ENCODE data around the gene RBM45. TPM values are rescaled to one million over a fixed set of nuclear protein-coding genes. Genes with fewer than 3 reads are reported as not detected.
A peak's percentile ranks its signal among the peaks of the same experiment; 100 is the strongest.

The RBM45 gene
- 17.2 TPM for polyA plus RNA-seq
- long read RNA-seq, donor 1, result 0 reads
- long read RNA-seq, donor 2, partial matches to known transcripts, result 0 of 4 reads
- long read RNA-seq, donor 2, other reads (novel, unspliced or antisense), result 0 of 4 reads
- long read RNA-seq, donor 3, result 0 reads
- long read RNA-seq, donor 4, result 0 reads
- long read RNA-seq, donor 5, partial matches to known transcripts, result 0 of 1 reads
- long read RNA-seq, donor 5, other reads (novel, unspliced or antisense), result 0 of 1 reads
- long read RNA-seq, donor 6, partial matches to known transcripts, result 0 of 3 reads
- long read RNA-seq, donor 6, other reads (novel, unspliced or antisense), result 0 of 3 reads
- long read RNA-seq, donor 7, partial matches to known transcripts, result 0 of 1 reads
- long read RNA-seq, donor 7, other reads (novel, unspliced or antisense), result 0 of 1 reads
- long read RNA-seq, donor 8, partial matches to known transcripts, result 0 of 4 reads
- long read RNA-seq, donor 8, other reads (novel, unspliced or antisense), result 0 of 4 reads
- long read RNA-seq, donor 9, partial matches to known transcripts, result 0 of 2 reads
- long read RNA-seq, donor 9, other reads (novel, unspliced or antisense), result 0 of 2 reads
- long read RNA-seq, donor 10, partial matches to known transcripts, result 0 of 3 reads
- long read RNA-seq, donor 10, other reads (novel, unspliced or antisense), result 0 of 3 reads
- long read RNA-seq, donor 11, partial matches to known transcripts, result 0 of 2 reads
- long read RNA-seq, donor 11, other reads (novel, unspliced or antisense), result 0 of 2 reads

- Histone ChIP-seq H3K27me3 (ENCODE audit: control insufficient read depth, insufficient read depth, low read length) (no peaks in the 10 kb centered on the region), H3K27ac (ENCODE audit: low read length) (peak within 1 kb of the TSS; percentile 73), H3K4me1 (ENCODE audit: control insufficient read depth, insufficient read depth, low read length) (peaks cover 5% of the 10 kb centered on the region), H3K36me3 (ENCODE audit: control insufficient read depth, insufficient read depth, low read length) (peaks cover 3% of the 10 kb centered on the region), H3K4me3 (ENCODE audit: low read length) (peak within 1 kb of the TSS; percentile 89), H3K9me3 (ENCODE audit: control insufficient read depth, low read depth, low read length) (no peaks in the 10 kb centered on the region)
- no CpG with 5 or more reads among the region's 60 CpGs for WGBS (ENCODE audit: insufficient coverage, low lambda C conversion rate)
- peak; percentile 90 to 93 for DNase-seq
Observed at GRCh38 chr2:178112202-178113152, at the start of gene RBM45. TSS of gene RBM45 (plus strand) at chr2:178112437. CDS start at chr2:178112547, 110 bp downstream.

DNA sequence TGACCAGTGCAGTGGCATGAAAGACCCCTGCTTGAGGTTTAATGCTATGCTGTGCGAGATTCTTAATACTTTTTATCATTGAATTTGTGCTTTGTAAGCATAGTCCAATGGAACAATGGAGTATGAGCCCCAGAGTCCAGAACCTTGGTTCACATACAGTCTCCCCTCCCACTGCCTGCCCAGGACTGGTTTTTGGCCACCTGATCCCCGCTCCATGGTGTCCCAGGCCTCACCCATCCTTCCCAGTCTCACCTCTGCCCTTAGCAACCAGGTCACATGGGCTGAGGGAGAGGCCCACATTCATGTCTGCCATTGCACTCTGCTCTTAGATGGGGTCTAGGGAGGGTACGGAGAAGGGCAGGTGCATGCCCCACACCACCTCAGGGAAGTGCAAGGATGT is 45.9 kb upstream of the RBM45 start:
- Histone ChIP-seq H3K36me3 (ENCODE audit: control insufficient read depth, insufficient read depth, low read length) (no peaks in the 10 kb centered on the region), H3K27ac (ENCODE audit: low read length) (no peak overlapping the region), H3K4me1 (ENCODE audit: control insufficient read depth, insufficient read depth, low read length) (peaks cover 4% of the 10 kb centered on the region), H3K4me3 (ENCODE audit: low read length) (no peak overlapping the region), H3K27me3 (ENCODE audit: control insufficient read depth, insufficient read depth, low read length) (peaks cover under 1% of the 10 kb centered on the region), H3K9me3 (ENCODE audit: control insufficient read depth, low read depth, low read length) (no peaks in the 10 kb centered on the region)
- no peak for DNase-seq
- no CpG with 5 or more reads among the region's 3 CpGs for WGBS (ENCODE audit: insufficient coverage, low lambda C conversion rate)

DNA sequence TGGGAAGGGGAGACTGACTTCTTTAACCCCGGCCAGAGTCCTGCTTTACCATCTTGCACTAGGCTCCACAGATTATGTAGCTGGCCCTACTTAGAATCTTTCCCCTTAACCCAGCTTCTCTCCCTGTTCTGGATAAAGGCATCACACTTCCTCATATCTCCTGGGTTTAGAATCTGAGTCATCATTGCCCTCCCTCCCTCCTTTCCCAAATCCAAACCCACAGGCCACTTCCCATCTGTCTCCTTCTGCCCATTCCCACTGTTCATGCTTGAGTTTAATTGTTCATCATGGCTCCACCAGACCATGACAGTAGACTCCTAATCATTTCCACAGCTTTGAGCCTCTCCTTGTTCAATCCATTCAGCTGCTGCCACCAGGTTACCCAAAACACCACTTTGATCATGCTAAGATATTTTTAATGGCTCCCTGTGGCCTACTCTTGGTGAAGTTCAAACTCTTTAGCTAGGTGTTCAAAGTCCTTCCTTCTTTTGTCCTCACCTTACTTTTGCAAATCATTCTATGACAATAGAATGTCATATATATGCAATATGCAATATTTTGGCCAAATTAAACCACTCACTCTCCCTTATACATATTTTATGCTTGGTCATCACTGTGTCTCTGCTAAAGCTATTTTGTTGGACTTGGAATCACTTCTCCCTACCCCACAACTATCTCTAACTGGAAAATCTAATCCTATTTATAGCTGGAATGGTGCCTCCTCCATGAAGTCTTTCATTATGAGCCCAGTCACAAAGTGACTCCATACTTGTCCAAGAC is 45.2 kb upstream of the RBM45 start:
- DNase-seq, result no peak
- Histone ChIP-seq H3K4me1 (ENCODE audit: control insufficient read depth, insufficient read depth, low read length) (peaks cover 12% of the 10 kb centered on the region), H3K9me3 (ENCODE audit: control insufficient read depth, low read depth, low read length) (no peaks in the 10 kb centered on the region), H3K4me3 (ENCODE audit: low read length) (no peak overlapping the region), H3K36me3 (ENCODE audit: control insufficient read depth, insufficient read depth, low read length) (no peaks in the 10 kb centered on the region), H3K27me3 (ENCODE audit: control insufficient read depth, insufficient read depth, low read length) (peaks cover 3% of the 10 kb centered on the region), H3K27ac (ENCODE audit: low read length) (no peak overlapping the region)
- WGBS (ENCODE audit: insufficient coverage, low lambda C conversion rate), result no CpG with 5 or more reads among the region's 1 CpG

GRCh38 chr2:178068823-178069454 is 43.3 kb upstream of the RBM45 start:
- no peak for DNase-seq
- no peaks in the 10 kb centered on the region for H3K36me3 ChIP-seq (ENCODE audit: control insufficient read depth, insufficient read depth, low read length)
- no peak overlapping the region for H3K4me3 ChIP-seq (ENCODE audit: low read length)
- H3K27me3 ChIP-seq (ENCODE audit: control insufficient read depth, insufficient read depth, low read length), result peaks cover 3% of the 10 kb centered on the region
- peaks cover 17% of the 10 kb centered on the region for H3K4me1 ChIP-seq (ENCODE audit: control insufficient read depth, insufficient read depth, low read length)
- H3K27ac ChIP-seq (ENCODE audit: low read length), result peak overlapping the region; percentile 22
- WGBS (ENCODE audit: insufficient coverage, low lambda C conversion rate), result no CpG with 5 or more reads among the region's 1 CpG
- no peaks in the 10 kb centered on the region for H3K9me3 ChIP-seq (ENCODE audit: control insufficient read depth, low read depth, low read length)

- peaks cover 3% of the 10 kb centered on the region for H3K27me3 ChIP-seq (ENCODE audit: control insufficient read depth, insufficient read depth, low read length)
Observed at GRCh38 chr2:178069551-178069950, 42.7 kb upstream of the RBM45 start.

DNA sequence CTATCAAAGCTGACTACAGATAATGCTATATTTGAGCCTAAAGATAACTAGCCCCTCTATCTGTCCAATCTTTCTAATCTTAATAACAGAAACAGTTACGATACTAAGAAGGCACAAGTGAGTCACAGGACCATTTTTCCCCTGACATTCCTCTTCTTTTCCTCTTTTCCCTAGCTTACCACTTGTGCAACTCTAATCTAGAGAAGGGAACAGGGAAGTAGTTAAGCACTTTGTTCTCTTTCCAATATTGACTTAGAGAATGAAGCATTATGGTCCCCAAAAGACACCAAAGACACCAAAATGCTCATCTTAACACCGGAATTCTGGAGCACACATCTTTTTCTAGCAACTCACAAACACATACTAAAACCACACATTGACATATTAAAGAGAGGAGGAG is 41.4 kb upstream of the RBM45 start:
- no CpG with 5 or more reads among the region's 2 CpGs for WGBS (ENCODE audit: insufficient coverage, low lambda C conversion rate)
- Histone ChIP-seq H3K4me1 (ENCODE audit: control insufficient read depth, insufficient read depth, low read length) (peaks cover 29% of the 10 kb centered on the region), H3K27ac (ENCODE audit: low read length) (peak overlapping the region; percentile 9), H3K36me3 (ENCODE audit: control insufficient read depth, insufficient read depth, low read length) (no peaks in the 10 kb centered on the region), H3K9me3 (ENCODE audit: control insufficient read depth, low read depth, low read length) (no peaks in the 10 kb centered on the region), H3K27me3 (ENCODE audit: control insufficient read depth, insufficient read depth, low read length) (peaks cover 3% of the 10 kb centered on the region), H3K4me3 (ENCODE audit: low read length) (no peak overlapping the region)
- DNase-seq, result peak in 1 of 2 donors; percentile 54

More at GRCh38 chr2:178069551-178069950, 42.7 kb upstream of the RBM45 start:
- H3K27ac ChIP-seq (ENCODE audit: low read length), result peak overlapping the region; percentile 22
- WGBS (ENCODE audit: insufficient coverage, low lambda C conversion rate), result 57% methylated on average over 1 of the region's 1 CpG
- no peaks in the 10 kb centered on the region for H3K36me3 ChIP-seq (ENCODE audit: control insufficient read depth, insufficient read depth, low read length)
- DNase-seq, result peak in 1 of 2 donors; percentile 33
- H3K9me3 ChIP-seq (ENCODE audit: control insufficient read depth, low read depth, low read length), result no peaks in the 10 kb centered on the region
- peaks cover 22% of the 10 kb centered on the region for H3K4me1 ChIP-seq (ENCODE audit: control insufficient read depth, insufficient read depth, low read length)
- H3K4me3 ChIP-seq (ENCODE audit: low read length), result no peak overlapping the region

DNA sequence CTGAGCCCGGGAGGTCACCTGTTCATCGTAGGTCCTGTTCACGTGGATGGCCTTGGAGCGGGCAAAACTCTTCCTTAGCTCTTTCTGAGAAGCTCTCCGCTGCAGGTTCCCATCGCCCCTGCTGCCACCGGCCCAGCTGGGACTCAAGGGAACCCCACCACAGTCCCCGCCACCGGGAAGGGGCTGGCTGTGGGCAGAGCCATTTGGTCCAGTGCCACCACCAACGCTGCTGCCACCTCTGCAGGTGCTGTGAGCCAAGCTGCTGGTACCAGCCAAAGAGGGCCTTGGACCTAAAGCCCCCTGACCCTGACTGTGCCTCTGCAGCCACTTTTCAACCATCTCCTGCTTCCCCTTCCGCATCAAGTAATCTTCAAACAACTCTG is 40.2 kb upstream of the RBM45 start:
- Histone ChIP-seq H3K4me1 (ENCODE audit: control insufficient read depth, insufficient read depth, low read length) (peaks cover 29% of the 10 kb centered on the region), H3K9me3 (ENCODE audit: control insufficient read depth, low read depth, low read length) (no peaks in the 10 kb centered on the region), H3K27ac (ENCODE audit: low read length) (peak overlapping the region; percentile 95), H3K27me3 (ENCODE audit: control insufficient read depth, insufficient read depth, low read length) (peaks cover 3% of the 10 kb centered on the region), H3K4me3 (ENCODE audit: low read length) (peak overlapping the region; percentile 69), H3K36me3 (ENCODE audit: control insufficient read depth, insufficient read depth, low read length) (no peaks in the 10 kb centered on the region)
- DNase-seq, result no peak
- no CpG with 5 or more reads among the region's 11 CpGs for WGBS (ENCODE audit: insufficient coverage, low lambda C conversion rate)

DNA sequence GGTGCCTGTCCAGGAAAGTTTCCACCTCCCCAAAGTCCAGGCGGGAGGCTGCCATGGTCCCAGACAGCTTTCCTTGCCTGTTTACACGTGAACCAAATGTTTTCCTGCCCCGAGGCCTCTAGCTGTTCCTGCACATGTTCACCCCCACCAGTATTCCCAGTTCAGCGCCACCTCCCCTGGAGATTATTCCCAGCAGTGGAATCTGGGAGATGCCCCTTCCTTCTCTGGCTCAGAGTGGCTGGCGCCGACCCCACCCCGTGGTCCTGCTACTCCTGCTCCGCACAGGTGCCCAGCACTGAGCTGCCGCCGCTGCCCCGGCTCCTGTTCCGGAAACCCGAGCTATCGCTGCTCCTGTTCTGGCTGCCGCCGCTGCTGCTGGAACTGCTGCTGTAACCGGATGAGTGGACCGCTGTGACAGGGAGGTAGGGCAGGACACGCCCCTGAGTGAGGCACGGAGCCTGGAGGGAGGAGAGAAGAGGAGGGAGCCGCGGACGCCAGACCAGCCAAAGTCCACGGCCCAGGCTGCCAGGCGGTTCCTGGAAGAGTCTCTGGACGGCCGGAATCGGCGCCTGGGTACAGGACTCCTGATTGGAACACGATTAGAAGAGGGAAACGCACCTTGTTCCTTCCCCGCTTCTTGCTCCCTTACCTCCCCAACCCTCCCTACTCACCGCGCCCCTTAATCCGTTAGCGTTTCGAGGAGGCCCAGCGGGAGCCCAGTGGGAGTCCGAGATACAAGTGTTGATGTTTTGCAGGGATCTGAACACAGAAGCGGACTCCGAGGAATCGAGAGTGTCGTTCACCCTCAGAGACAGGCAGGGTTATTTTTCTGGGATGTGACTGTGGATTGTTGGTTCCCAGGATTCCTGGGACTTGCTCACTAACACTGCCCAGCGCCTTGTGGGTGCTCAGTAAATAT is 39.6 kb upstream of the RBM45 start, which contains the start of gene PDE11A:
PDE11A (minus strand) TSS at position 395 of the 919 bp plus-strand sequence; CDS start at position 55, 340 bp downstream.
- H3K36me3 ChIP-seq (ENCODE audit: control insufficient read depth, insufficient read depth, low read length), result no peaks in the 10 kb centered on the region
- DNase-seq, result peak; percentile 89 to 96
- H3K4me1 ChIP-seq (ENCODE audit: control insufficient read depth, insufficient read depth, low read length), result peaks cover 29% of the 10 kb centered on the region
- peak within 1 kb of the TSS; percentile 69 for H3K4me3 ChIP-seq (ENCODE audit: low read length)
- no CpG with 5 or more reads among the region's 44 CpGs for WGBS (ENCODE audit: insufficient coverage, low lambda C conversion rate)
- H3K27ac ChIP-seq (ENCODE audit: low read length), result peak within 1 kb of the TSS; percentile 95
- H3K9me3 ChIP-seq (ENCODE audit: control insufficient read depth, low read depth, low read length), result no peaks in the 10 kb centered on the region
- peaks cover 3% of the 10 kb centered on the region for H3K27me3 ChIP-seq (ENCODE audit: control insufficient read depth, insufficient read depth, low read length)
